ENCODE data around the gene KNTC1. TPM values are rescaled to one million over a fixed set of nuclear protein-coding genes. Genes with fewer than 3 reads are reported as not detected.
"Not testable (repeated sequence)": the region's sequence is repeated elsewhere in the genome, so short reads cannot be mapped to it uniquely, and the experiment has no call there.

Gene KNTC1
- total and polyA plus RNA-seq, 3 experiments from 2014 or later: 3.8 to 69.6 (median 66.0) TPM

DNA sequence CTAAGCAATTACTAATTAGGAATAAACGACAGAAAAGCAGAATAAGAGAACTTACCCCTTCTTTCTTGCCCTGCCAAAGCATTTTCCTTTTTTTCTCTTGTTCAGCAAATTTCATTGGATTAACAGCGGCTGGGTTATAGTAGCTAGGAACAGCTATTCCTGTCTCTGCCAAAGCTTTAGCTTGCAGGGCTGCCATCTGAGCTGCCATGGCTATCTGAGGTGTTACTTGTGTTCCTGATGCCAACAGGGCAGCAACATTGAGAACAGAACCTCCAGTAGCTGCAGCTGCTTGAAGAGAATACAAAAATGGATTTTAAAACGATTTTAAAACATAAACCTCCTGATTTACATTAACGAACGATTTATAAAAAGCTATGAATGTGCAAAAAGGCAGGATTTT lies 18.9 kb upstream of the KNTC1 start:
- H3K4me1 Mint-ChIP-seq: peaks cover 0 to 8% (median 1%) of the 10 kb centered on the region in 3 donors
- POLR2A ChIA-PET: no interaction called here
- CTCF ChIA-PET: no interaction called here
- no peaks in the 10 kb centered on the region for H3K9me3 Mint-ChIP-seq
- H3K4me3 Mint-ChIP-seq: no peak overlapping the region
- H3K9me3 ChIP-seq (ENCODE audit: low read length): no peaks in the 10 kb centered on the region
- no peak overlapping the region for H3K27ac Mint-ChIP-seq
- H3K4me1 ChIP-seq (ENCODE audit: insufficient read depth, low read length): no peaks in the 10 kb centered on the region
- no peak for DNase-seq
- H3K27ac ChIP-seq (ENCODE audit: low read depth, low read length): no peak overlapping the region
- no peaks in the 10 kb centered on the region for H3K27me3 ChIP-seq (ENCODE audit: insufficient read depth, low read length, poor library complexity, severe bottlenecking)
- no peak overlapping the region for H3K4me3 ChIP-seq (ENCODE audit: low read length)
- no peaks in the 10 kb centered on the region for H3K27me3 Mint-ChIP-seq
- peaks cover 71% of the 10 kb centered on the region for H3K36me3 ChIP-seq (ENCODE audit: insufficient read depth, low read length)
- peaks cover 7 to 87% (median 23%) of the 10 kb centered on the region in 3 donors for H3K36me3 Mint-ChIP-seq

- H3K27me3 Mint-ChIP-seq; H3K9me3 ChIP-seq (ENCODE audit: low read length); H3K27ac Mint-ChIP-seq; H3K27me3 ChIP-seq (ENCODE audit: insufficient read depth, low read length, poor library complexity, severe bottlenecking); H3K9me3 Mint-ChIP-seq; H3K4me3 ChIP-seq (ENCODE audit: low read length); DNase-seq; H3K27ac ChIP-seq (ENCODE audit: low read depth, low read length); H3K4me3 Mint-ChIP-seq; H3K4me1 ChIP-seq (ENCODE audit: insufficient read depth, low read length): not testable (repeated sequence)
- H3K36me3 Mint-ChIP-seq: peaks cover 7 to 91% (median 23%) of the 10 kb centered on the region in 3 donors
- H3K4me1 Mint-ChIP-seq: peaks cover 4 to 19% (median 16%) of the 10 kb centered on the region in 3 donors
- CTCF ChIA-PET: interaction anchor here (1.2 kb wide), 1 partner anchor 42 kb away, joined by 3 read pairs; no protein-coding TSS in a partner anchor
- POLR2A ChIA-PET: interaction anchor here (1.8 to 2.1 kb wide), 3 partner anchors 9 to 12 kb away, joined by 3 to 12 read pairs (median 8); partner anchors contain the start of gene ZCCHC8
- peaks cover 84% of the 10 kb centered on the region for H3K36me3 ChIP-seq (ENCODE audit: insufficient read depth, low read length)
Measured at GRCh38 chr12:122513028-122513427, 14.0 kb upstream of the KNTC1 start.

- peaks cover 81% of the 10 kb centered on the region for H3K36me3 ChIP-seq (ENCODE audit: insufficient read depth, low read length)
- no peaks in the 10 kb centered on the region for H3K27me3 ChIP-seq (ENCODE audit: insufficient read depth, low read length, poor library complexity, severe bottlenecking)
- H3K27ac ChIP-seq (ENCODE audit: low read depth, low read length): no peak overlapping the region
- ChIA-PET POLR2A (interaction anchor here (1.8 to 2.1 kb wide), 3 partner anchors 9 to 13 kb away, joined by 3 to 12 read pairs (median 8); partner anchors contain the start of gene ZCCHC8), CTCF (interaction anchor here (1.2 kb wide), 1 partner anchor 42 kb away, joined by 3 read pairs; no protein-coding TSS in a partner anchor)
- Mint-ChIP-seq H3K4me3 (no peak overlapping the region), H3K27ac (peak overlapping the region in 2 of 8 donors; percentile 12 to 17), H3K27me3 (no peaks in the 10 kb centered on the region), H3K4me1 (peaks cover 4 to 21% (median 19%) of the 10 kb centered on the region in 3 donors), H3K9me3 (no peaks in the 10 kb centered on the region), H3K36me3 (peaks cover 7 to 91% (median 24%) of the 10 kb centered on the region in 3 donors)
- no peaks in the 10 kb centered on the region for H3K4me1 ChIP-seq (ENCODE audit: insufficient read depth, low read length)
- no peaks in the 10 kb centered on the region for H3K9me3 ChIP-seq (ENCODE audit: low read length)
- DNase-seq: no peak
- no peak overlapping the region for H3K4me3 ChIP-seq (ENCODE audit: low read length)
Measured at GRCh38 chr12:122513660-122514059, 13.4 kb upstream of the KNTC1 start.

- Mint-ChIP-seq H3K4me3 (no peak overlapping the region), H3K27me3 (no peaks in the 10 kb centered on the region), H3K36me3 (peaks cover 7 to 89% (median 29%) of the 10 kb centered on the region in 3 donors), H3K9me3 (no peaks in the 10 kb centered on the region), H3K27ac (peak overlapping the region in 1 of 8 donors; percentile 38), H3K4me1 (peaks cover 7 to 36% (median 33%) of the 10 kb centered on the region in 3 donors)
- Histone ChIP-seq H3K4me1 (ENCODE audit: insufficient read depth, low read length) (no peaks in the 10 kb centered on the region), H3K27ac (ENCODE audit: low read depth, low read length) (no peak overlapping the region), H3K4me3 (ENCODE audit: low read length) (no peak overlapping the region), H3K36me3 (ENCODE audit: insufficient read depth, low read length) (peaks cover 74% of the 10 kb centered on the region), H3K27me3 (ENCODE audit: insufficient read depth, low read length, poor library complexity, severe bottlenecking) (no peaks in the 10 kb centered on the region), H3K9me3 (ENCODE audit: low read length) (no peaks in the 10 kb centered on the region)
- no peak for DNase-seq
- ChIA-PET POLR2A (no interaction called here), CTCF (no interaction called here)
Measured at GRCh38 chr12:122515275-122515674, 11.8 kb upstream of the KNTC1 start.

GRCh38 chr12:122516544-122517361 lies 10.3 kb upstream of the KNTC1 start:
- DNase-seq: no peak
- H3K27ac Mint-ChIP-seq: peak overlapping the region in 5 of 8 donors; percentile 4 to 48 (median 6)
- H3K36me3 Mint-ChIP-seq: peaks cover 18 to 89% (median 35%) of the 10 kb centered on the region in 3 donors
- no peak overlapping the region for H3K4me3 Mint-ChIP-seq
- Histone ChIP-seq H3K9me3 (ENCODE audit: low read length) (no peaks in the 10 kb centered on the region), H3K36me3 (ENCODE audit: insufficient read depth, low read length) (peaks cover 69% of the 10 kb centered on the region), H3K27me3 (ENCODE audit: insufficient read depth, low read length, poor library complexity, severe bottlenecking) (no peaks in the 10 kb centered on the region), H3K4me3 (ENCODE audit: low read length) (no peak overlapping the region), H3K27ac (ENCODE audit: low read depth, low read length) (no peak overlapping the region), H3K4me1 (ENCODE audit: insufficient read depth, low read length) (peaks cover 2% of the 10 kb centered on the region)
- CTCF ChIA-PET: no interaction called here
- no peaks in the 10 kb centered on the region for H3K9me3 Mint-ChIP-seq
- POLR2A ChIA-PET: interaction anchor here (0.6 kb wide), 1 partner anchor 718 kb away, joined by 3 read pairs; no protein-coding TSS in a partner anchor
- no peaks in the 10 kb centered on the region for H3K27me3 Mint-ChIP-seq
- H3K4me1 Mint-ChIP-seq: peaks cover 14 to 45% (median 44%) of the 10 kb centered on the region in 3 donors

DNA sequence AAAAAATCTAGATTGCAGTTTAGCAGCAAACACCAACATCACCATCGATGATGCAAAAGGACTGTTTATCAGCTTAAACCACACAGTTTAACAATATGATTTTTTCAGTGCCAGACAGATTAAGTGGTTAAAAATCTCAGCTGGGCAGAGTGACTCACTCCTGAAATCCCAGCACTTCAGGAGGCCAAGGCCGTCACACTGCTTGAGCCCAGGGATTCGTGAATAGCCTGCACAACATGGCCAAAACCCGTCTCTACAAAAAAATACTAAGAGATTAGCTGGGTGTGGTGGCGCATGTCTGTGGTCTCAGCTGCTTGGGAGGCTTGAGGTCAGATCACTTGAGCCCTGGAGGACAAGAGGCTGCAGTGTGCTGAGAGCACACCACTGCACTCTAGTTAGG lies 9.2 kb upstream of the KNTC1 start:
- H3K4me1 ChIP-seq (ENCODE audit: insufficient read depth, low read length): peaks cover 12% of the 10 kb centered on the region
- H3K36me3 Mint-ChIP-seq: peaks cover 19 to 88% (median 34%) of the 10 kb centered on the region in 3 donors
- peaks cover 69% of the 10 kb centered on the region for H3K36me3 ChIP-seq (ENCODE audit: insufficient read depth, low read length)
- peaks cover 23 to 56% (median 55%) of the 10 kb centered on the region in 3 donors for H3K4me1 Mint-ChIP-seq
- H3K4me3 ChIP-seq (ENCODE audit: low read length): no peak overlapping the region
- H3K9me3 Mint-ChIP-seq: no peaks in the 10 kb centered on the region
- CTCF ChIA-PET: interaction anchor here (0.8 kb wide), 1 partner anchor 17 kb away, joined by 3 read pairs; the partner anchor contains the start of gene ZCCHC8
- POLR2A ChIA-PET: interaction anchor here (0.6 kb wide), 2 partner anchors 16 to 118 kb away, joined by 3 to 12 read pairs; no protein-coding TSS in a partner anchor
- no peak overlapping the region for H3K27ac ChIP-seq (ENCODE audit: low read depth, low read length)
- DNase-seq: no peak
- H3K27me3 ChIP-seq (ENCODE audit: insufficient read depth, low read length, poor library complexity, severe bottlenecking): no peaks in the 10 kb centered on the region
- H3K4me3 Mint-ChIP-seq: no peak overlapping the region
- peak overlapping the region in 3 of 8 donors; percentile 23 to 61 (median 35) for H3K27ac Mint-ChIP-seq
- H3K9me3 ChIP-seq (ENCODE audit: low read length): no peaks in the 10 kb centered on the region
- no peaks in the 10 kb centered on the region for H3K27me3 Mint-ChIP-seq

DNA sequence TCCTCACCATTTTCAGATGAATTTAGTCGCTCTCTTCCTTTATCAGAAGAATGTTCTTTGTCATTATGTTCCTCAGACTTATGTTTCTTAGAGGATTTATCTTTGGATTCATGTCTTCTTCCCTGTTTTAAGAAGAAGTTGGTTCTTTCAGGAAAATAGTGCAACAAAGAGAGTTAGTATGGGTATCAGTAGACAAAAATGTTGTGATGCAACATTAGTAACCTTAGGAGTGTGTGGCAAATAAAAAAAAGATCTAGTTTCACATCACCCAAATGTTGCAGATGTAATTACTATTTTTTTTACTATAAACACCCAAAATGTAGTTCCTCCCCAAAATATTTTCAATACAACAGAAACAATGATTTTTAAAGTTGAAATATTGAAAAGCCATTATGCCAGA lies 8.1 kb upstream of the KNTC1 start:
- no peaks in the 10 kb centered on the region for H3K9me3 ChIP-seq (ENCODE audit: low read length)
- ChIA-PET CTCF (no interaction called here), POLR2A (interaction anchor here (1.4 kb wide), 1 partner anchor 18 kb away, joined by 4 read pairs; the partner anchor contains the start of gene ZCCHC8)
- Mint-ChIP-seq H3K9me3 (no peaks in the 10 kb centered on the region), H3K4me1 (peaks cover 32 to 66% (median 66%) of the 10 kb centered on the region in 3 donors), H3K36me3 (peaks cover 19 to 90% (median 38%) of the 10 kb centered on the region in 3 donors), H3K27me3 (no peaks in the 10 kb centered on the region), H3K27ac (peak overlapping the region in 4 of 8 donors; percentile 15 to 75 (median 51)), H3K4me3 (peak overlapping the region in 1 of 7 donors; percentile 34)
- no peak overlapping the region for H3K27ac ChIP-seq (ENCODE audit: low read depth, low read length)
- H3K36me3 ChIP-seq (ENCODE audit: insufficient read depth, low read length): peaks cover 63% of the 10 kb centered on the region
- DNase-seq: no peak
- no peaks in the 10 kb centered on the region for H3K27me3 ChIP-seq (ENCODE audit: insufficient read depth, low read length, poor library complexity, severe bottlenecking)
- H3K4me3 ChIP-seq (ENCODE audit: low read length): no peak overlapping the region
- H3K4me1 ChIP-seq (ENCODE audit: insufficient read depth, low read length): peaks cover 23% of the 10 kb centered on the region

GRCh38 chr12:122519418-122519817 lies 7.6 kb upstream of the KNTC1 start:
- no peaks in the 10 kb centered on the region for H3K27me3 Mint-ChIP-seq
- no peak for DNase-seq
- H3K4me1 Mint-ChIP-seq: peaks cover 37 to 71% (median 71%) of the 10 kb centered on the region in 3 donors
- ChIA-PET POLR2A (interaction anchor here (1.4 kb wide), 1 partner anchor 19 kb away, joined by 4 read pairs; the partner anchor contains the start of gene ZCCHC8), CTCF (no interaction called here)
- Histone ChIP-seq H3K36me3 (ENCODE audit: insufficient read depth, low read length) (peaks cover 62% of the 10 kb centered on the region), H3K4me3 (ENCODE audit: low read length) (no peak overlapping the region), H3K27ac (ENCODE audit: low read depth, low read length) (no peak overlapping the region), H3K4me1 (ENCODE audit: insufficient read depth, low read length) (peaks cover 28% of the 10 kb centered on the region), H3K9me3 (ENCODE audit: low read length) (no peaks in the 10 kb centered on the region), H3K27me3 (ENCODE audit: insufficient read depth, low read length, poor library complexity, severe bottlenecking) (no peaks in the 10 kb centered on the region)
- peaks cover 19 to 92% (median 38%) of the 10 kb centered on the region in 3 donors for H3K36me3 Mint-ChIP-seq
- no peak overlapping the region for H3K4me3 Mint-ChIP-seq
- peak overlapping the region in 4 of 8 donors; percentile 23 to 81 (median 56) for H3K27ac Mint-ChIP-seq
- no peaks in the 10 kb centered on the region for H3K9me3 Mint-ChIP-seq

All from CD8-positive, alpha-beta memory T cell (primary cell).